Left cardiac atrium (tissue), 4 donors: Measurements from ENCODE around the gene TMC1. TPM values are rescaled to one million over a fixed set of nuclear protein-coding genes. Genes with fewer than 3 reads are reported as not detected.
"Not testable (repeated sequence)": the region's sequence is repeated elsewhere in the genome, so short reads cannot be mapped to it uniquely, and the experiment has no call there.

ENCODE experiments used
- ATAC-seq, 2 donors: fragments of 200-7000 bp; cut with Tn5 transposase; one replicate each; pipeline ENCODE4 v1.9.1; 2020; ENCODE audit warnings: mild to moderate bottlenecking in 2 of 2, moderate library complexity in 2 of 2
- DNase-seq: peaks from one replicate; pipeline ENCODE4 v3.0.0-alpha.2; 2020
- intact Hi-C, 2 donors: fragments of 100-400 bp; cut with DNase I; formaldehyde crosslinking; loops; one replicate each; pipeline versions ENCODE4 v1.14.1 to v1.15.1; 2022 to 2023
- long read RNA-seq: library from polyadenylated mRNA; unstranded; transcript quantifications from one replicate; pipeline ENCODE4 v2.0.0, GENCODE V29; 2021
- total RNA-seq, 2 donors: library from RNA; stranded (reverse); fragmentation: NEBNext Ultra II Directional; extraction: Animal tissue kit (Norgen Biotek cat#: 25700); gene quantifications; one replicate each; pipeline ENCODE4 v1.2.1, GENCODE V29; 2021
- donor health status: DM: no; HTN: yes; CAD: no.
- donor health status: DM: no; HTN: yes; CAD: no; lungs with severe emphysema.
- donor health status: DM: yes; HTN: yes; CAD: no.
- donor health status: Dilated cardiomyopathy.

TMC1 gene
- under 1 TPM in 1 of 2 donors, not detected in 1; 0.27 TPM for total RNA-seq
- long read RNA-seq, result 0 reads

DNA sequence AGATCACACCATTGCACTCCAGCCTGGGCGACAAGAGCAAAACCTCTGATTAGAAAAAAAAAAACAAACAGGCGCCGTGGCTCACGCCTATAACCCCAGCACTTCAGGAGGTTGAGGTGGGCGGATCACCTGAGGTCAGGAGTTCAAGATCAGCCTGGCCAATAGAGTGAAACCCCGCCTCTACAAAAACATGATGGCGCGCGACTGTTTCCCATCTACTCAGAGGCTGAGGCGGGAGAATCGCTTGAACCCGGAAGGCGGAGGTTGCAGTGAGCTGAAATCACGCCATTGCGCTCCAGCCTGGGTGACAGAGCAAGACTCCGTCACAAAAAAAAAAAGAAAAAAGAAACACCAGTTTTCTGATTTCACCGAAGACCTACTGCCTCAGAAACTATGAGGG is at the start of gene TMC1:
TMC1 (plus strand) TSS at position 193 of the 400 bp plus-strand sequence. CDS start 127,041 bp downstream, outside the sequence.
- intact Hi-C loops, DNase-seq, ATAC-seq: not testable (repeated sequence)

DNA sequence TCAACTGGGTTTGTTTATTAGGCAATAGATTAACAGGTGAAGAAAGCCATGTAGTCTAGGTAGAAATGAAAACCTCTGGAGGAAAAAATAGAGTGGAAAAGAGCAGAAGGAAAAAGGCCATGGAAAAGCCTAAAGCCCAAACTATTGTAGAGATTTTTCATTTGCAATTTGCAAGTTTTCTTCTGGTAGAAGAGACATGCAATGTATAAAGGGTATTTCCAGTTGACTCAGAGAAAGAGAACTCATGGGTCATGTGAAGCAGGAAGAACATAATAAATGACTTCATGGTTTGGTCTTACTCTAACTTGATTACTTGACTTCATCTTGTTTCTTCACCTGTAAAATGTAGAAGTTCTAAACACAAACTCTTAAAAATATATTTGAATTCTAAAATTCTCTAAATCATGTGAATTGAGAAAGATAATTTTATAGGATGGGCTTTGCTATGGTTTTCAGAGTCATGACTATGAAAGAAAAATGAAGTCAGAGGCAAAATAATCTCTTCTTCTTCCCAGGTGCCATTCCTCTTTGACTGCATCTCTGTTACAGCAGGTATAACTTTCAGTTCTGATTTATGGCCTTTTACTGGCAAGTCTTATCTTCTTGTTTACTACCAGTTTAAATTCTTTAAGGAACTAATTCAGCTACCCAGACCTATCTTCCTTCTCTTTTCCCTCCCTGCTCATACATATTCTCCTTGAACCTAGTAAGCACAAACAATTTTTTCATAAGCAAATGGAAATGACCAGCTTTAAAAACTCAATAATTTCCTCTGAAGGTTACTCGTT is 47.7 kb upstream of the TMC1 start:
- intact Hi-C loops, result no loop called here
- ATAC-seq (no peak), DNase-seq (no peak)

GRCh38 chr9:72474676-72475075 is 46.7 kb upstream of the TMC1 start:
- no peak for DNase-seq
- no peak for ATAC-seq
- intact Hi-C loops, result no loop called here

- intact Hi-C loops, result no loop called here
- no peak for DNase-seq
- ATAC-seq, result no peak
Measured at GRCh38 chr9:72476100-72476499, 45.3 kb upstream of the TMC1 start.

DNA sequence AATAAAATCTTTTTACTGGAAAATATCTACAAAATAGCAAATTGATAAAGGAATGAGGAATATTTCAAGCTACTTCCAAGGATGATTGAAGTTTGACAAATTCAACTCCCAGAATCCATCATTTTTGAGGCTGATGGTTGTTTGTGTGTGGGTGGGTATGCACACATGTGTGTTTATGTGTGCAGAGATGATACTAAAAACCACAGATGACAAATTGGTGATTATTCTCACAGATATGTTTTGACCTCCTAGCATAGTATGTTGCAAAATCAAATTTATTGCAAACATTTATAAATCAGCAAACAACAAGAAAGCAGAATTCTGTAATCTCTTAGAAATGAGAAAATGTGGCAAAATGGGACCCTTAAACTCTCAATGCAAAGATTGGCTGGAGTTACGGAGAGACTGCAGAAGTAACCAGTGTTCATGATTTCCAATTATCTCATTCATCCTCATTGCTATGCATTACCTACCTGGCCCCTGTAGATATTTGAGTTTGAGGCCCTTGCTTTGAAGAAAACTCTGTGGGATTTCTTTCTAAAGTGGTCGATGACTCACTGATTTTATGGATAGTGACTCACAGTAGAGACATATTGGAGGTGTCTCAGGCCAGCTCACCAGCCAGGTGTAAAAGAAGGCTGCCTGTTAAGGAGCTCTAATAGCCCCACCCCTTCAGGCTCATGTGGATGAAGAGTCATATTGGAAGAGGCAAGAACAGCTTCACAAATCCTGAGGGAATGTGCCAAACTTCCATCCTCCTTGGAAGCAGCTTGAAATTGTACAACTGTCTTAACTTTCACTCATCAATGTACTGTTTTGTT is 44.6 kb upstream of the TMC1 start:
- no peak for DNase-seq
- ATAC-seq, result peak in 1 of 2 donors; percentile 62
- intact Hi-C loops, result no loop called here

DNA sequence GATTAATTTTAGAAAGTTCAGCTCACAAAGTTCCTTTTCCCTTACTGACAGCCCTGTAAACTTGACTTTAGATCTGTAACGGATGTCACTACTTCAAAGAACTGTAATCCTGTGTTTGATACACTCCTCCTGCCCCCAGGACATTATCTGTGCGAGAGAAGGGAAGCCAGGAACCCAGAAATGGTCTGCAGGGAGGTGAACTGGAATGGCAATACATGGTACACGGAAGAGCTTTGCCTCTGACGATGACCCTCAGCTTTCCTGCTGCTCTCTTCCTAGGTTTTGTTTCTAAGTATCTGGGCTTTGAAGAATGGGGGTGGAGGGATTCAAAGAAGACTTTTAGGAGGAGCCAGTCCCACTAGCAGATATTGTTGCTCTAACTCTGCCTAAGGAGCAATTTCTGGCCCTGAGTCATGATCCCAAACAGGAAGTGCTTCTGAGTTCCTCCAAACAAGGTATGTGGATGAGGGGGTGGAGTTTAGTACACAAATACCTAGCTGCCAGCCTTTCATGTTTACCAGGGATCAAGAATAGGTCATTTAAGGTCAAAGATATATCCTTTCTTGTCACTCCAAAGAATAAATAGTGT is 43.4 kb upstream of the TMC1 start:
- peak in 1 of 2 donors; percentile 73 for ATAC-seq
- intact Hi-C loops, result no loop called here
- no peak for DNase-seq

- intact Hi-C loops, result no loop called here
- DNase-seq (no peak), ATAC-seq (no peak)
Measured at GRCh38 chr9:72478966-72479365, 42.4 kb upstream of the TMC1 start.

- ATAC-seq, intact Hi-C loops: not testable (repeated sequence)
Measured at GRCh38 chr9:72480261-72480660, 41.1 kb upstream of the TMC1 start.

DNA sequence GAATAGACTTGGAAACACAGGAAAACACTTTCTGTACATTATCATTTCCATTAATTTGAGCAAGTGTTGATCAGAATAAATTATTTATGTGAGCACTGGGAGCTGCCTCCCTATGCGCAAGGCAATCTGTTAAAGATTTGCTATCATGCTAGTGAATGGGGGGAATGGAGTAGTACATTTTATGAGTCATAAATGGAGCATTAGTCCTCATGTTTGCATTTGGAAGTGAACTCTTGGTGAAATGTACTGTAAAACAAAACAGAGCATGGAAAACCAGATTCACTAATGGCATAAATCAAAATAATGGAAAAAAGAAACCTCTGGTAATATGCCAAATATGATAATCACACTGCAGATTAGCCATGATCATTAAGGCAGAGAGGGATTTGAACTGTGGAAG is 40.5 kb upstream of the TMC1 start:
- intact Hi-C loops, result no loop called here
- ATAC-seq, result no peak
- DNase-seq, result no peak

More at GRCh38 chr9:72480261-72480660, 41.1 kb upstream of the TMC1 start:
- DNase-seq, result not testable (repeated sequence)

DNA sequence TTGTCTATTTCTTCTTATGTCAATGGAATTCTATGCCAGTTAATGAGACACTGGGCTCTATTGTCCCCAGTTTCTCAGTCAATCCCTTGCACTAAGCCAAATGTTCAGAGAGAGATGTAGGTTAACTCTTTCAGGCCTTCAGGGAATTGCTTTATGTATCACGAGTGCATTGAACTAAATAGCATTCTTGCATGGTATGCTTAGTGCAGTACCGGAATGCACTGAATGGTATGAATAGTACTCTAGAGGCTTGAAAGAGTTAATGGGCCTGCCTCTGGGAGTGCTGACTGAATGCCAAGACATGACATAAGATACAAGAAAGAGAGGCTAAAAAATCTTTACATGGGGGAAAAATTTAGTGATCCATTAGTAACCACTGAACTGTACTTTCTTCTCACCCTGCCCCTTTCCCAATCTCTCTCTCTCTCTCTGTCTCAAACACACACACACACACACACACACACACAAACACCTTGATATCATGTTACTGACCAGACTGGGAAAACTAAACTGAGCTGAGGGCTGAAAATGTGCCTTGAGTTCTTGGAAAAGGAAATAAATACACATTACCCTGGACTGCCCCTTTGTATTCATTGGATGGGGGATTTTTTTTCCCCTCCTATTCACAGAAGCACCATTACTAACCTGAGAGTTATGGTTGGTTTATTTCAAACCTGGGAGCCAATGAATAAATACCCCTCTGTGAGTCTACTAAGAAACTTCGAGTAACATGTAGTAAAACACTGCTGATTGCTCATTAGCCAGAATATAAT is 35.4 kb upstream of the TMC1 start:
- ATAC-seq, result peak in 1 of 2 donors; percentile 29
- intact Hi-C loops, result no loop called here
- DNase-seq, result no peak

DNA sequence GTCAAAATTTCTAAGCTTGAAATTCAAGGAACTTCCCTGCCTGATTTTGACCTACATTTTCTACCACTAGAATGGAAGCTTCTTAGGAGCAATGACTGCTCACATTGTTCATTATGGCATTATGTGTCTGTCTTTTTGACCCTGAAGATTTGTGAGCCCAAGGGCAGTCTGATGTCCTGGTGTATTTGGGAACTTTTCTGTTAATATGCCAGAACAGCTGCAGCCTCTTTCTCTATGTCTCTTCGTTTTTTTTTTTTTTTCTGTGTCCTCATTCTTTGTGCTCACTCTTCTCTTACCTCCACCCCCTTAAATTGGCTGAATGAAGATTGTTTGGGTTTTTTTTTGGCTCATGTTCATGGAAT is 34.8 kb upstream of the TMC1 start:
- intact Hi-C loops, result no loop called here
- no peak for DNase-seq
- no peak for ATAC-seq

- DNase-seq, ATAC-seq, intact Hi-C loops: not testable (repeated sequence)
Measured at GRCh38 chr9:72487665-72488064, 33.7 kb upstream of the TMC1 start.

DNA sequence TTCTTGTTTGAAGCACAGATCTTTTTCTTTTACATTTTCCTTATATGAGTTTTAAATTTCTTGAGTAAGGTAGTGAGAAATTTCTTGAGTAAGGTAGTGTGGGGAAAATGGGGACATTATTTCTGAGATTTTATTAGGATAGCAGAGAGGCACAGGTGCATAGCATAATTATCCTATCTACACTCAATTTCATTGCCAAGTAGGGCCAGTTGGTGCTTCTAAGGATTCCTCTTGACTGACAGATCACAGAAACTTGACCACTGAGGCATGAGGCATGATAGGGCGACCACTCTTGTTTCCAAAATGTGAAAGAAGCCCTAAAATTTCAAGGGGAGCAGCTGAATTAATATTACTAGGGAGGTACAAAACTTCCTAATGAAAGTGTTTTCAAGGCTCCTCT is 31.4 kb upstream of the TMC1 start:
- no peak for ATAC-seq
- DNase-seq, result no peak
- intact Hi-C loops, result no loop called here

DNA sequence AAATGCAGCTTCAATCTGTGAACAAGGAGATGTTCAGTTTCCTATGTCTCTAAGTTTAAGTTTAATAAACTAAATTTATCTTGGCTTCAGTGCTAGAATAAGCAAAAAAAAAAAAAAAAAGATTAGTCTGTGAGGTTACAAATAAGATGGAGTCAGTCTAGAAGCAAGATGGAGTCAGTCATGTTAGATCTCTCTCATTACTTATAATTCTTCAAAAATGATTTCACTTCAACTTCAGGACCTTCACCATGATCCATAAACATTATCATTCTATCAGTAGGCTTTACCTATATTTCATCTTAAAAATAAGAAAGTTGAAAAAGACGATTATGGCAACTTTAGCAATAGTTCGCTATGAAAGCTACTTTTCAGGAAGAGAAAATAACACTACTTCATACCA is 30.2 kb upstream of the TMC1 start:
- intact Hi-C loops, result no loop called here
- ATAC-seq (no peak), DNase-seq (no peak)

DNA sequence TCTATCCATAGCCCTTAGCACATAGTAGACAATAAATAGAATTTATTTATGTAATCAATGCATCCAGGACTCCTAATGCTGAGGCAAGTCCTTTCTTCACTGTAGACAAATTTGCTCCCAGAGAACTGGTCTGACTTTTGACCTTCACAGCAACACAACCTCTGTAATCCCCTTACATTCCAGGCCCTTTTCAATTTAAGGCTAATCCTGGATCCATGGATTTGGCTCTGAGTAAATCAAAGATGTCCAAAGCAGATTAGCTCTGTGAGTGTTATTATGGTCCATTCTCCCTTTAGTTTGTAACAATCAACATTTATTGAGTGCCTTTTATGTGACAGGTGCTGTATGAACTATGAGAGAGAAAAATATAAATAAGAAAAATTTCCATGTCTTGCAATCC is 27.4 kb upstream of the TMC1 start:
- ATAC-seq, result no peak
- no peak for DNase-seq
- intact Hi-C loops, result no loop called here

DNA sequence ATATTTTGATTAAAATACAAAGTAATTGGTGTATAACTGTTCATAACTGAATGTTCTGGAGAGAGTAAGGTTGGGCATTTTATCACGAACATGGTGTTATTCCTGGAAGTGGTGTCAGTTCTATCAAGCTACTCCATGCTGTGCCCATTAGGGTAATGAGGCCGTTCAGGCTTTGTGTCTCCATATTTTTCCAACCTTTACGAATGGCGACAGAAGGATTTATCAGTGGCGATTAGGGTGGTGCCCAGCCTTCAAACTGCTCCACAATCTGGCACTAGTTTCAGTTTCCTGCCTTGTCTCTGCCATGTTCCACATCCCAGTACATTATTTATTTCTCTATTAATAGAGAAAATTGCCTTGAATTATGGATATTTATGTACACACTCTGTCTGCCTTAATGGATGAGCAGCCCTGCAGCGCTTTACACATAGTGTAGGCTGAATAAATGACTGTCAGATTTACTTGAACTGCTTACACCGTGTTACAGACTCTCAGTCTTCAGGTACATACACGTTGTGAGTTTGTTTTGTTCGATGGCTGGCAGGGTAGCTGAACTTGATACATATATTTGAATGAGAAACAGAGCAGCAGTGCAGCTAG is 23.9 kb upstream of the TMC1 start:
- intact Hi-C loops, result no loop called here
- DNase-seq (no peak), ATAC-seq (no peak)

- intact Hi-C loops, result no loop called here
- ATAC-seq (no peak), DNase-seq (no peak)
Measured at GRCh38 chr9:72506615-72507014, 14.8 kb upstream of the TMC1 start.

DNA sequence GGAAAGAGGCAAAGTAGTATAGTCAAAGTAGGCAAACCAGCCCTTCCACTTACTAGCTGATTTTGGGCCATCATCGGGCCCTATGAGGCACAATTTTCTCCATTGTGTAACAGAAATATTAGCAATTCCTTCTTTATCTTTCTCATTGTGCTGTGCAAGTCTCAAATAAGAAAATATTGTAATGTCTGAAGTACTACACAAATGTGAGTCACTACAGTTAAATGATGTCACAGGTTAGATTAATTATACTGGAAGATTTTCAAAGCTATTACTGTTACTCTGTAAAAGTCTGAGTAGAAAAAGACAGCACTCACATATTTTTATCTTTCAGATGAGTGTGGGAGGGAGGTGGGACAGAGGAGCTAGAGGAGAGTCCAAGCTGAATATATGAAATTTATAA is 12.4 kb upstream of the TMC1 start:
- intact Hi-C loops, result no loop called here
- ATAC-seq, result peak in 1 of 2 donors; percentile 73
- DNase-seq, result no peak

DNA sequence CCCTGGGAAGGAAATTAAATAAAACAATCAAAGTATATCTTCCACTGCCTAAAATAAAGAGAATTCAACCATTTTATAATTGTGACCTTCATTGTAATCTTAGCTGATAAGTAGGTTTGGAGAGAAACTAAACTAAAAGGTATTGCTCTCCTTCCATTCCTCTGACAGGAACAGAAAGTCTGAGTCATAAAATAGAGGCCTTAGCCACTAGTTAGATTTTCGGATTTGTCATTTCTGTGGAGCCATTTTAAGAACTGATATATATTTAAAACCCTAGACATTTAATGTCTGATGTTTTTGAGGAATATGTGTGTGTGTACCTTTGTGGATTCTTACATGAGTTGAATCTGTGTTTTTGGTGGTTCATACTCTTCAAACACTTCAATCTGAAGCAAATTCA is 11.8 kb upstream of the TMC1 start:
- peak in 1 of 2 donors; percentile 35 for ATAC-seq
- DNase-seq, result no peak
- intact Hi-C loops, result no loop called here
